ENCODE data around the gene INTS1. TPM values are rescaled to one million over a fixed set of nuclear protein-coding genes. Genes with fewer than 3 reads are reported as not detected.
A peak's percentile ranks its signal among the peaks of the same experiment; 100 is the strongest.

Gene INTS1
- total RNA-seq, 4 donors from 2014 or later: 50.3 to 134 (median 71.4) TPM

DNA sequence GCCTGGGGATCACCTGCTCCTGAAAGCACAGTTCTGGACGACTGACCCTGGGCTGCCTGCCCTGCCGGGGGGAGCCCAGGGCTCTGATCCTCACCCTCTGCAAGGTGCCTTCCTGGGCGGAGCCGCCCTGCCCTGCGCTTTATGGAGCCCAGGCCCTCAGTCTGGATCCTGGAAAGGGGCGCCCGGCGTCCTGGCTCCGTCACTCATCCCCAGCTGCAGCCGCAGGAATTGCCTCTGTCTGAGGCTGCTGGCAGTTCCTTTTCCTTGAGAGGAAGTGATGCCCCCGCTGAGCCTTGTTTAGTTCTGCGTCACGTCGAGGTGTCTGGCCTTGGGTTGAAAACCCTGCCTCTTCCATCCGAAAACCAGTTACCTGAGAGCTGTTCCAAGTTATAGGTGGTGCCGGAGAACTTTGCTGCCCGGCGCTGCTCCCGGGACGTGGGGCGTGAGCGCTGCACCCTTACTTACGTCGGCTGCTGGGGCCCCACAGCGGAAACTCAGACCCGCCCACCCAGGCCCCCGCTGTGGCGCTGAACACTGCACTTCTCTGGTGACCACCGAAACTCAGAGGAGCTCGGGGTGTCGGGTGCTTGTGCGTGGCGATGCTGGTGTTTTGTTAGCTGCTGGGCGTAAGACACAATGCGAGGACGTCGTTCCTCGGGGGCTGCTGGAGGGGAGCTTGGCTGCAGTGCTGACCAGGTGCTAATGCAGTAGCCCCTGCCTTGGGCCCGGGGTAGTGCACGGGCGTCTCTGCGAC, 31.7 kb upstream of the INTS1 start:
- peaks cover 0 to 16% (median 5%) of the 10 kb centered on the region in 4 donors for H3K36me3 ChIP-seq
- no peaks in the 10 kb centered on the region for H3K27me3 ChIP-seq
- WGBS, 2 donors (ENCODE audit: low coverage in 1 of 2): 90 to 91% methylated on average over 7 to 35 of the region's 42 CpGs
- H3K27ac ChIP-seq: peak overlapping the region; percentile 85 to 99 (median 98)
- in situ Hi-C loops (cut with MboI; ENCODE audit: low pct_ligation_motif_present in 1 of 4, low pct_unique_long_range_greater_than_20kb in 1 of 4, low sequenced_read_pairs in 3 of 4): no loop called here
- DNase-seq: no peak
- H3K4me1 ChIP-seq: peaks cover 35 to 61% (median 51%) of the 10 kb centered on the region in 4 donors
- no peaks in the 10 kb centered on the region for H3K9me3 ChIP-seq
- TF ChIP-seq EP300 (IDR thresholded peaks at IDR 0.05; ENCODE audit: low read depth): no peak
- TF ChIP-seq CTCF (IDR thresholded peaks at IDR 0.05): no peak
- no peak for TF ChIP-seq POLR2A (IDR thresholded peaks at IDR 0.05)
- peak overlapping the region in 1 of 4 donors; percentile 43 for H3K4me3 ChIP-seq
- intact Hi-C loops (cut with DNase I; ENCODE audit: low total_unique reads): no loop called here

GRCh38 chr7:1535100-1535458, 30.9 kb upstream of the INTS1 start:
- H3K36me3 ChIP-seq: peaks cover 0 to 9% (median 2%) of the 10 kb centered on the region in 4 donors
- H3K4me3 ChIP-seq: no peak overlapping the region
- WGBS, 2 donors (ENCODE audit: low coverage in 1 of 2): 63% methylated on average over 6 of the region's 6 CpGs; no CpG with 5 or more reads in 1 of the 2 donors

GRCh38 chr7:1534330-1535099, 30.3 kb upstream of the INTS1 start:
- H3K4me3 ChIP-seq: no peak overlapping the region
- in situ Hi-C loops (cut with MboI; ENCODE audit: low pct_ligation_motif_present in 1 of 4, low pct_unique_long_range_greater_than_20kb in 1 of 4, low sequenced_read_pairs in 3 of 4): no loop called here
- peak; percentile 12 for DNase-seq

More at GRCh38 chr7:1535100-1535458, 30.9 kb upstream of the INTS1 start:
- Histone ChIP-seq H3K9me3 (no peaks in the 10 kb centered on the region), H3K27me3 (no peaks in the 10 kb centered on the region), H3K27ac (peak overlapping the region; percentile 85 to 99 (median 98)), H3K4me1 (peaks cover 35 to 64% (median 54%) of the 10 kb centered on the region in 4 donors)
- TF ChIP-seq POLR2A (IDR thresholded peaks at IDR 0.05) (no peak), POLR2AphosphoS5 (IDR thresholded peaks at IDR 0.05) (no peak), CTCF (IDR thresholded peaks at IDR 0.05) (no peak), EP300 (IDR thresholded peaks at IDR 0.05; ENCODE audit: low read depth) (no peak)
- in situ Hi-C loops (cut with MboI; ENCODE audit: low pct_ligation_motif_present in 1 of 4, low pct_unique_long_range_greater_than_20kb in 1 of 4, low sequenced_read_pairs in 3 of 4) (no loop called here), intact Hi-C loops (cut with DNase I; ENCODE audit: low total_unique reads) (no loop called here)
- no peak for DNase-seq

More at GRCh38 chr7:1534330-1535099, 30.3 kb upstream of the INTS1 start:
- Histone ChIP-seq H3K27me3 (no peaks in the 10 kb centered on the region), H3K36me3 (peaks cover 0 to 3% (median 0%) of the 10 kb centered on the region in 4 donors), H3K27ac (peak overlapping the region; percentile 97 to 99 (median 98)), H3K4me1 (peaks cover 35 to 67% (median 55%) of the 10 kb centered on the region in 4 donors), H3K9me3 (no peaks in the 10 kb centered on the region)
- intact Hi-C loops (cut with DNase I; ENCODE audit: low total_unique reads): no loop called here
- no peak for TF ChIP-seq POLR2A (IDR thresholded peaks at IDR 0.05)
- TF ChIP-seq POLR2AphosphoS5 (IDR thresholded peaks at IDR 0.05): no peak
- TF ChIP-seq CTCF (IDR thresholded peaks at IDR 0.05): no peak
- TF ChIP-seq EP300 (IDR thresholded peaks at IDR 0.05; ENCODE audit: low read depth): no peak
- WGBS, 2 donors (ENCODE audit: low coverage in 1 of 2): 86 to 99% methylated on average over 12 to 28 of the region's 30 CpGs

Data from transverse colon (tissue), 4 donors.